Measurements from ENCODE around the gene TBCA.

Gene TBCA

DNA sequence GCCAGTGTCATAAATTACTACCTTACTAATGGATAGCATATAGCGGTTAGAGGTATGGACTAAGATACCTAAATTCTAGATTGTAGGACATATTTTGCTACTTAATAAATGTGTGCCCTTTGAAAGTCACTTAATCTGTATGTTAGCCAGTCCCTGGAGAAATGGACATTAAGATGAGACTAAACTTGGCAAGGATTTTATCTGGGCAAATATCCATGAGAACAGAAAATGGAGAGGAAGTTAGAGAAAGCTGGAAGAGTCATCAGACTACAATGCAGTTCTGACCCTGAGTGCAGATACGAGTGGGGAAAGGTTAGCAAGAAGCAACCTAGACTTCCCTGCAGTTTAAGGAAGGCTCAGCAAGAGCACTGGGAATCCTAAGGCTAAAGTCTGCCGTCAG, 33.0 kb downstream of the TBCA start:
- no peak overlapping the region for H3K4me3 ChIP-seq (ENCODE audit: severe bottlenecking)
- DNase-seq (ENCODE audit: low spot score) (no peak), ATAC-seq (ENCODE audit: low read depth) (no peak)
- TF ChIP-seq CTCF (IDR thresholded peaks at IDR 0.05; ENCODE audit: poor library complexity, severe bottlenecking) = no peak
- H3K27ac ChIP-seq (ENCODE audit: poor library complexity, severe bottlenecking) = no peak overlapping the region
- no peaks in the 10 kb centered on the region for H3K9me3 ChIP-seq (ENCODE audit: severe bottlenecking)
- H3K4me1 ChIP-seq (ENCODE audit: insufficient read depth, poor library complexity, severe bottlenecking) = no peaks in the 10 kb centered on the region
- H3K27me3 ChIP-seq (ENCODE audit: insufficient read depth, poor library complexity, severe bottlenecking) = no peaks in the 10 kb centered on the region
- peaks cover 29% of the 10 kb centered on the region for H3K36me3 ChIP-seq (ENCODE audit: low read depth)

DNA sequence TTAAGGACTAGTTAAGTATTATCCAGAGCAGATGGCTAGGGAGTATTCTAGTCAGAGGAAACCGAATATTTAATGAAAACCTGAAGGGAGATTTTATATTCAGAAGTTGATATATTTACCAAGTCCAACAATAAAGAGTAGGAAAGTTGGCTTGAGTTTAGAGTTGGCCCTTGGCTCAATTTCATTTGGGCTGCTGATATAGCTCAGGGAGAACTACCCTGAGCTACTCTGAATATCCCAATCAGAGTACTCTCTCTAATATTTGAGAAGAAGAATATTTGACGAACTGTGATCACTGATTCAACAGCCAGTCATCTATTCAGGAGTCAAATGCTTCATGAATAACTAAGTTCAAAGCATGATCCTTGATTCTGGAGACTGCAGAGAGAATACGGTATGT, 34.5 kb downstream of the TBCA start:
- ATAC-seq (ENCODE audit: low read depth) (no peak), DNase-seq (ENCODE audit: low spot score) (no peak)
- no peak overlapping the region for H3K4me3 ChIP-seq (ENCODE audit: severe bottlenecking)
- H3K9me3 ChIP-seq (ENCODE audit: severe bottlenecking) = no peaks in the 10 kb centered on the region
- no peak overlapping the region for H3K27ac ChIP-seq (ENCODE audit: poor library complexity, severe bottlenecking)
- no peaks in the 10 kb centered on the region for H3K4me1 ChIP-seq (ENCODE audit: insufficient read depth, poor library complexity, severe bottlenecking)
- no peak for TF ChIP-seq CTCF (IDR thresholded peaks at IDR 0.05; ENCODE audit: poor library complexity, severe bottlenecking)
- no peaks in the 10 kb centered on the region for H3K27me3 ChIP-seq (ENCODE audit: insufficient read depth, poor library complexity, severe bottlenecking)
- peaks cover 25% of the 10 kb centered on the region for H3K36me3 ChIP-seq (ENCODE audit: low read depth)

DNA sequence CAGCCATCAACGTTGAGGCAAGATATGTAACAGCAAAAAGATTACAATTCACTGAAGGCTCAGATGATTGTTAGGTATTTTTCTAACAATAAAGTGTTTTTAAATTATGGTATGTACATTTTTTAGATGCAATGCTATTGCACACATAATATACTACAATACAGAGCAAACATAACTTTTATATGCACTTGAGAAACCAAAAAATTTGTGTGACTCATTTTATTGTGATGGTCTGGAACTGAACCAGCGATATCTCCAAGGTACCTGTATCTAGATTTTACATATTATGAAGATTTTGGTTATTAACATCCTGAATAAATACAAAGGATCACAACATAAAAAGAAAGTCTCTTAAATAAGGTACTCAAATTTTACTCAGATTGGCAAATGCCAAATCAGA, 41.3 kb downstream of the TBCA start:
- DNase-seq (ENCODE audit: low spot score) = no peak
- H3K27ac ChIP-seq (ENCODE audit: poor library complexity, severe bottlenecking) = no peak overlapping the region
- TF ChIP-seq CTCF (IDR thresholded peaks at IDR 0.05; ENCODE audit: poor library complexity, severe bottlenecking) = no peak
- no peak overlapping the region for H3K4me3 ChIP-seq (ENCODE audit: severe bottlenecking)
- ATAC-seq (ENCODE audit: low read depth) = no peak
- no peaks in the 10 kb centered on the region for H3K4me1 ChIP-seq (ENCODE audit: insufficient read depth, poor library complexity, severe bottlenecking)
- H3K36me3 ChIP-seq (ENCODE audit: low read depth) = peaks cover 15% of the 10 kb centered on the region; the same call in 1 of the 2 replicates
- H3K27me3 ChIP-seq (ENCODE audit: insufficient read depth, poor library complexity, severe bottlenecking) = no peaks in the 10 kb centered on the region
- H3K9me3 ChIP-seq (ENCODE audit: severe bottlenecking) = no peaks in the 10 kb centered on the region

GRCh38 chr5:77733130-77733529, 43.0 kb downstream of the TBCA start:
- no peaks in the 10 kb centered on the region for H3K27me3 ChIP-seq (ENCODE audit: insufficient read depth, poor library complexity, severe bottlenecking)
- no peak for TF ChIP-seq CTCF (IDR thresholded peaks at IDR 0.05; ENCODE audit: poor library complexity, severe bottlenecking)
- H3K4me1 ChIP-seq (ENCODE audit: insufficient read depth, poor library complexity, severe bottlenecking) = no peaks in the 10 kb centered on the region
- DNase-seq (ENCODE audit: low spot score) (no peak), ATAC-seq (ENCODE audit: low read depth) (no peak)
- H3K9me3 ChIP-seq (ENCODE audit: severe bottlenecking) = no peaks in the 10 kb centered on the region
- H3K36me3 ChIP-seq (ENCODE audit: low read depth) = peaks cover 7% of the 10 kb centered on the region; the same call in 1 of the 2 replicates
- H3K4me3 ChIP-seq (ENCODE audit: severe bottlenecking) = no peak overlapping the region
- H3K27ac ChIP-seq (ENCODE audit: poor library complexity, severe bottlenecking) = no peak overlapping the region

GRCh38 chr5:77727190-77727589, 48.9 kb downstream of the TBCA start:
- H3K4me1 ChIP-seq (ENCODE audit: insufficient read depth, poor library complexity, severe bottlenecking) = no peaks in the 10 kb centered on the region
- H3K27me3 ChIP-seq (ENCODE audit: insufficient read depth, poor library complexity, severe bottlenecking) = no peaks in the 10 kb centered on the region
- DNase-seq (ENCODE audit: low spot score) (no peak), ATAC-seq (ENCODE audit: low read depth) (no peak)
- H3K36me3 ChIP-seq (ENCODE audit: low read depth) = peaks cover 11% of the 10 kb centered on the region
- no peak overlapping the region for H3K4me3 ChIP-seq (ENCODE audit: severe bottlenecking)
- no peaks in the 10 kb centered on the region for H3K9me3 ChIP-seq (ENCODE audit: severe bottlenecking)
- H3K27ac ChIP-seq (ENCODE audit: poor library complexity, severe bottlenecking) = no peak overlapping the region
- no peak for TF ChIP-seq CTCF (IDR thresholded peaks at IDR 0.05; ENCODE audit: poor library complexity, severe bottlenecking)

Measured in RWPE2 (cell line).